NB4 (cell line): Measurements from ENCODE around the gene DAB1.

Experiments
- DNase-seq: peaks from one replicate; pipeline ENCODE4 v3.0.0; 2010; ENCODE audit warnings: low read depth
- H3K4me3 ChIP-seq: one replicate; pipeline ENCODE4 v1.5.1; 2011; ENCODE audit warnings: mild to moderate bottlenecking, low read depth, low read length, moderate library complexity
- MYC ChIP-seq: IDR thresholded peaks from 2 replicates; pipeline ENCODE4 v1.6.1; 2011; ENCODE audit warnings: low read depth, low read length
- POLR2A ChIP-seq: IDR thresholded peaks from 2 replicates; pipeline ENCODE4 v1.6.1; 2011; ENCODE audit warnings: mild to moderate bottlenecking; ENCODE audit not compliant: insufficient read length; ENCODE audit errors: extremely low read depth
- TF ChIP-seq, protein P1 (sequence below): IDR thresholded peaks from 2 replicates; pipeline ENCODE4 v1.6.1; 2011; ENCODE audit warnings: low read depth, low read length
- TF ChIP-seq, protein P2 (sequence below): IDR thresholded peaks from one replicate; pipeline ENCODE4 v1.5.1; 2012; ENCODE audit warnings: low read depth, low read length

DAB1 gene

GRCh38 chr1:56977910-56978309 lies 445.9 kb downstream of the DAB1 start:
- TF ChIP-seq, protein P1, sequence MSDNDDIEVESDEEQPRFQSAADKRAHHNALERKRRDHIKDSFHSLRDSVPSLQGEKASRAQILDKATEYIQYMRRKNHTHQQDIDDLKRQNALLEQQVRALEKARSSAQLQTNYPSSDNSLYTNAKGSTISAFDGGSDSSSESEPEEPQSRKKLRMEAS: no peak
- TF ChIP-seq POLR2A (no peak), MYC (no peak)
- TF ChIP-seq, protein P2, sequence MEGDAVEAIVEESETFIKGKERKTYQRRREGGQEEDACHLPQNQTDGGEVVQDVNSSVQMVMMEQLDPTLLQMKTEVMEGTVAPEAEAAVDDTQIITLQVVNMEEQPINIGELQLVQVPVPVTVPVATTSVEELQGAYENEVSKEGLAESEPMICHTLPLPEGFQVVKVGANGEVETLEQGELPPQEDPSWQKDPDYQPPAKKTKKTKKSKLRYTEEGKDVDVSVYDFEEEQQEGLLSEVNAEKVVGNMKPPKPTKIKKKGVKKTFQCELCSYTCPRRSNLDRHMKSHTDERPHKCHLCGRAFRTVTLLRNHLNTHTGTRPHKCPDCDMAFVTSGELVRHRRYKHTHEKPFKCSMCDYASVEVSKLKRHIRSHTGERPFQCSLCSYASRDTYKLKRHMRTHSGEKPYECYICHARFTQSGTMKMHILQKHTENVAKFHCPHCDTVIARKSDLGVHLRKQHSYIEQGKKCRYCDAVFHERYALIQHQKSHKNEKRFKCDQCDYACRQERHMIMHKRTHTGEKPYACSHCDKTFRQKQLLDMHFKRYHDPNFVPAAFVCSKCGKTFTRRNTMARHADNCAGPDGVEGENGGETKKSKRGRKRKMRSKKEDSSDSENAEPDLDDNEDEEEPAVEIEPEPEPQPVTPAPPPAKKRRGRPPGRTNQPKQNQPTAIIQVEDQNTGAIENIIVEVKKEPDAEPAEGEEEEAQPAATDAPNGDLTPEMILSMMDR: no peak
- DNase-seq: no peak
- H3K4me3 ChIP-seq: no peak overlapping the region

DNA sequence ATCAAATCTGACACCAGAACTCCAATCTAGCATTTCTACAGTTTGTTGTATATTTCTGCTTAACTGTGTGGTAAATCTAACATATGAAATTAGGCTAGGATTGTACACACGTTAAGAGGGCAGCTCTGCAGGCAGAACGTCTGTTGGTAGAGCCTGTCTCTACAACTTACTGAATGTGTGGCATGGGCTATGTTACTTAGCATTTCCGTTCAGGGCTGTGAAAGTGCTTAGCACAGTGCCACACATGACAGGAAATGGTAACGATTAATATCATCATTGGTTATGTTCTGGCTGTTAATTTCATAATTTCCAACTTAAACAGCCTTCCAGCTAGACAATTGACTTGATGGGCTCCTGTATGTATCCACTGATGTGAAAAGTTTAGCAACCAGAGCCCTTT lies 448.4 kb downstream of the DAB1 start:
- no peak overlapping the region for H3K4me3 ChIP-seq
- TF ChIP-seq MYC (no peak), POLR2A (no peak)
- TF ChIP-seq, protein P2: no peak
- TF ChIP-seq, protein P1: no peak
- DNase-seq: no peak

DNA sequence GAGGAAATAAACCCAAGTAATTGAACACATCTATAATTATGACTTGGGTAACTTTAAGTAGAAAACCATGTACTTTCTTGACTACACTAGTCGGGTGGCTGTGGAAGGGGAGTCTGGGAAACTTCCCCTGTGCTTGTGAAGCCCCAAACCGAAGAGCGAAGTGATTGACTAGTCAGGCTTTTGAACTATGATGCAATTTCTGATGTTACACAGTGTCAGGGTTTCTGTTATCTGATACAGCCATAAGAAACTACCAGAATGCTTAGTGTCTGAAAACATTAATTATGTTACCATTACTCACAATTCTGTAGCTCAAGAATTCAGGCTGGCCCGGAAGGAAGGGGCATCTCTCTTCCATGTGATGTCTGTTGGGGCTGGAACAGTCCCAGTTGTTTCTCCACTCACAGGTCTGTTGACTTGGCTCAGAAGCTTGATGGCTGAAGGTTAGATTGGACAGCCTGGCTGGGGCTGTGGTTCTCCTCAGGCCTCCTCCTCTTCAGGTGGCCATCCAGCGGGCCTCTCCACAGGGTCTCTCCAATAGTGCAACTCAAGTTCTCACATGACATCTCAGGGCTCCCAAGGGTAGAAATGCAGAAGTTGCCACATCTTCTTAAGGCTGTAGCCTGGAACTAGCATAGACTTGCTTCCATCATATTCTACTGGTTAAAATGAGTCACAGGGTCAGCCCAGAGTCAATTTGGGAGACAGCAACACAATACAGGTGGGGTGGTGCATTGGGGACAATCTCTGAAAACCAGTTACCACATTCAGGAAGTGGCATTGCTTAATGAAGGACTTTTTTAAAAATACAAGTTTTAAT lies 449.7 kb downstream of the DAB1 start:
- TF ChIP-seq, protein P1: no peak
- TF ChIP-seq POLR2A (no peak), MYC (no peak)
- TF ChIP-seq, protein P2: no peak
- no peak overlapping the region for H3K4me3 ChIP-seq
- peak; percentile 10 for DNase-seq

DNA sequence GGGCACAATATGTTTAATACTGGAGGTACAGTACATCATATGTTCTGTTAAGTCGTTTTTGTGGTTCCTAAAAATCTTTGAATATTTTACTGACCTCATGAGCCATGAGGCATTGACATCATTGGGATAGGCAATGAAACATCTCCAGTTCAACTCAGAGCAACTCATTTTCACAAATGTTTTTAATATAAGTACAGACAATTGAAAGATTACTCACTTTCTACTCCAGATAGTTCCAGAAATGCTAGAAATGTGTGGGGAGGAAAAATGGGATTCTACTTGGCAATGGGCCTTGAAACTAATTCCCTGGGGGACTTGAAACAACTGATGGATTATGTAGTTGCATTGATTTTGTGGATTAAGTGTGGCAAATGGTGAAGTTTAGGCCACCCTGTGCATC lies 450.9 kb downstream of the DAB1 start:
- TF ChIP-seq MYC (no peak), POLR2A (no peak)
- TF ChIP-seq, protein P2: no peak
- TF ChIP-seq, protein P1: no peak
- no peak overlapping the region for H3K4me3 ChIP-seq
- no peak for DNase-seq

GRCh38 chr1:56970280-56970679 lies 453.6 kb downstream of the DAB1 start:
- no peak for DNase-seq
- no peak overlapping the region for H3K4me3 ChIP-seq
- TF ChIP-seq POLR2A (no peak), MYC (no peak)
- TF ChIP-seq, protein P1: no peak
- TF ChIP-seq, protein P2: no peak
